GM19467 (cell line): ENCODE data around the gene ACOT7.

Source experiments
- ATAC-seq: cut with Tn5 transposase; IDR thresholded peaks from one replicate; pipeline ENCODE4 v1.9.1; 2021; ENCODE audit warnings: mild to moderate bottlenecking, moderate library complexity; ENCODE audit not compliant: unreplicated experiment

ACOT7 gene

GRCh38 chr1:6256645-6257044, 136.9 kb downstream of the ACOT7 start:
- ATAC-seq: no peak

- ATAC-seq: no peak
Observed at GRCh38 chr1:6254691-6255090, 138.9 kb downstream of the ACOT7 start.

GRCh38 chr1:6253380-6253779, 140.2 kb downstream of the ACOT7 start:
- ATAC-seq: no peak

GRCh38 chr1:6252374-6252710, 141.2 kb downstream of the ACOT7 start:
- ATAC-seq: no peak

- no peak for ATAC-seq
Observed at GRCh38 chr1:6251681-6252373, 141.7 kb downstream of the ACOT7 start.

- no peak for ATAC-seq
Observed at GRCh38 chr1:6251233-6251632, 142.3 kb downstream of the ACOT7 start.

GRCh38 chr1:6249739-6250689, 143.6 kb downstream of the ACOT7 start:
- ATAC-seq: no peak

- no peak for ATAC-seq
Observed at GRCh38 chr1:6248932-6249738, 144.4 kb downstream of the ACOT7 start.

- ATAC-seq: no peak
Observed at GRCh38 chr1:6248161-6248776, 145.3 kb downstream of the ACOT7 start.

- no peak for ATAC-seq
Observed at GRCh38 chr1:6247651-6248050, 145.9 kb downstream of the ACOT7 start.

- peak; percentile 57 for ATAC-seq
Observed at GRCh38 chr1:6246497-6247467, 146.8 kb downstream of the ACOT7 start.

- no peak for ATAC-seq
Observed at GRCh38 chr1:6245869-6246496, 147.6 kb downstream of the ACOT7 start.

GRCh38 chr1:6245086-6245868, 148.3 kb downstream of the ACOT7 start:
- no peak for ATAC-seq

GRCh38 chr1:6244401-6245049, 149.0 kb downstream of the ACOT7 start:
- no peak for ATAC-seq

- ATAC-seq: no peak
Observed at GRCh38 chr1:6243993-6244392, 149.6 kb downstream of the ACOT7 start, which contains the start of gene HES3. HES3 (plus strand) TSS chr1:6244179; CDS start chr1:6244366, 187 bp downstream.

GRCh38 chr1:6243053-6243834, 150.3 kb downstream of the ACOT7 start:
- ATAC-seq: no peak
